HFFc6 (cell line): Measurements from ENCODE around the gene MSANTD2. TPM values are rescaled to one million over a fixed set of nuclear protein-coding genes. Genes with fewer than 3 reads are reported as not detected.

Experiments
- DNase-seq: peaks from one replicate; pipeline ENCODE4 v3.0.0-alpha.2; 2018
- H3K27ac Mint-ChIP-seq: 2 replicates; pipeline ENCODE4 v1.8.0; 2020; ENCODE audit warnings: mild to moderate bottlenecking, mixed read lengths
- H3K27me3 Mint-ChIP-seq: 2 replicates; pipeline ENCODE4 v1.8.0; 2021; ENCODE audit warnings: mild to moderate bottlenecking, moderate library complexity, mixed read lengths; ENCODE audit not compliant: insufficient read depth
- H3K36me3 Mint-ChIP-seq: 2 replicates; pipeline ENCODE4 v1.8.0; 2021; ENCODE audit warnings: low read depth, mixed read lengths
- H3K4me1 Mint-ChIP-seq: 2 replicates; pipeline ENCODE4 v1.8.0; 2020; ENCODE audit warnings: low read depth, mixed read lengths
- H3K4me3 Mint-ChIP-seq: 2 replicates; pipeline ENCODE4 v1.8.0; 2020; ENCODE audit warnings: mild to moderate bottlenecking, moderate library complexity, mixed read lengths
- H3K9me3 Mint-ChIP-seq: 2 replicates; pipeline ENCODE4 v1.8.0; 2020; ENCODE audit warnings: mild to moderate bottlenecking, mixed read lengths
- long read RNA-seq: library from polyadenylated mRNA; unstranded; transcript quantifications from one replicate; pipeline ENCODE4 v2.0.0, GENCODE V29; 2019
- total RNA-seq, 6 experiments: library from RNA; stranded (reverse); fragmentation: NEBNext Ultra II Directional; extraction: Animal tissue kit (Norgen Biotek cat#: 25700); gene quantifications; 2 replicates in 1 of 6; 3 replicates in 5 of 6; pipeline ENCODE4 v1.2.3, GENCODE V29; 2021
- TF ChIP-seq, protein P1 (sequence below): fragments of 200-600 bp; sonication (generic); IDR thresholded peaks from 2 replicates; pipeline ENCODE4 v1.5.0; 2021; ENCODE audit warnings: antibody characterized with exemption, mild to moderate bottlenecking

MSANTD2 gene
- total RNA-seq: 1 to 10 TPM; 4.4 to 7.1 (median 5.8) TPM
- long read RNA-seq, partial matches to known transcripts: 0 of 1 reads
- long read RNA-seq, other reads (novel, unspliced or antisense): 0 of 1 reads

DNA sequence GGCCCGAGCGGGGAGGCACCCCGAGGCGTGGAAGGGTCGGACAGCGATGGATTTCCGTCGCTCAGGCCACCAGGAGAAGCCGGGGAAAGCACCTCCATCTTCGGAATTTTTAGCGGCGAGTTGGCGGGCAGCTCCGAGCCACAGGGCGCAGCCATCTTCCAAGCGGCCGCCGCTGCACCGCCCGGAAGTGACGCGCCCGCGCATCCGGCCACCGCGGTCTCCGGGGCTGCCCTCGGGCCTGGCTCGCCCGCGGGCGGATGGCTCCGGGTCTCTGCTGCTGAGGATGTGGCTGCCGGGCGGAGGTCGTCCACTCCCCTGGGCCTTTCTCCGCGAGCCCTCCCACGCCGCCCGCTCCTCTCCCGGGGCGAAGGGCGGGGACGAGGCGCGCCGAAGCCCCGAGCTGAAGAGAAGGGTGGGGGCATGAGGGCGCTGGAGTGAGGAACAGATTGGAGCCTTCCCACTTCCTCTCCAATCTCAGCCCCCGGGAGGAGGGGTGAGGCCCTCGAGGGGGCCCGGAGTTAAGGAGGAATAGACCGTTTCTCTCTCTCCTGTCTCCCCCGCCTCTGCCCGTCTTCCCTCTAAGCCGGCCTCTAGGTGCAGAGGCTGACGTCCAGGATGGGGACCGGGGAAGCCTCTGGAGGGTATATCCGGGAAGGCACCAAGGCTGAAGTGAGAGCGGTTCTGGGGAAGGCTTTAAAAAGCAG, at the start of gene MSANTD2:
TSS of gene MSANTD2 (minus strand) at position 181 of the 704 bp plus-strand sequence. CDS start at position 155, 26 bp downstream.
- H3K27me3 Mint-ChIP-seq: no peaks in the 10 kb centered on the region
- H3K27ac Mint-ChIP-seq: peak within 1 kb of the TSS; percentile 95
- peak within 1 kb of the TSS; percentile 90 for H3K4me3 Mint-ChIP-seq
- peak; percentile 40 for DNase-seq
- TF ChIP-seq, protein P1, sequence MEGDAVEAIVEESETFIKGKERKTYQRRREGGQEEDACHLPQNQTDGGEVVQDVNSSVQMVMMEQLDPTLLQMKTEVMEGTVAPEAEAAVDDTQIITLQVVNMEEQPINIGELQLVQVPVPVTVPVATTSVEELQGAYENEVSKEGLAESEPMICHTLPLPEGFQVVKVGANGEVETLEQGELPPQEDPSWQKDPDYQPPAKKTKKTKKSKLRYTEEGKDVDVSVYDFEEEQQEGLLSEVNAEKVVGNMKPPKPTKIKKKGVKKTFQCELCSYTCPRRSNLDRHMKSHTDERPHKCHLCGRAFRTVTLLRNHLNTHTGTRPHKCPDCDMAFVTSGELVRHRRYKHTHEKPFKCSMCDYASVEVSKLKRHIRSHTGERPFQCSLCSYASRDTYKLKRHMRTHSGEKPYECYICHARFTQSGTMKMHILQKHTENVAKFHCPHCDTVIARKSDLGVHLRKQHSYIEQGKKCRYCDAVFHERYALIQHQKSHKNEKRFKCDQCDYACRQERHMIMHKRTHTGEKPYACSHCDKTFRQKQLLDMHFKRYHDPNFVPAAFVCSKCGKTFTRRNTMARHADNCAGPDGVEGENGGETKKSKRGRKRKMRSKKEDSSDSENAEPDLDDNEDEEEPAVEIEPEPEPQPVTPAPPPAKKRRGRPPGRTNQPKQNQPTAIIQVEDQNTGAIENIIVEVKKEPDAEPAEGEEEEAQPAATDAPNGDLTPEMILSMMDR: no peak; the same call in 1 of the 2 replicates
- H3K4me1 Mint-ChIP-seq: peaks cover 41% of the 10 kb centered on the region
- H3K36me3 Mint-ChIP-seq: no peaks in the 10 kb centered on the region
- no peaks in the 10 kb centered on the region for H3K9me3 Mint-ChIP-seq

DNA sequence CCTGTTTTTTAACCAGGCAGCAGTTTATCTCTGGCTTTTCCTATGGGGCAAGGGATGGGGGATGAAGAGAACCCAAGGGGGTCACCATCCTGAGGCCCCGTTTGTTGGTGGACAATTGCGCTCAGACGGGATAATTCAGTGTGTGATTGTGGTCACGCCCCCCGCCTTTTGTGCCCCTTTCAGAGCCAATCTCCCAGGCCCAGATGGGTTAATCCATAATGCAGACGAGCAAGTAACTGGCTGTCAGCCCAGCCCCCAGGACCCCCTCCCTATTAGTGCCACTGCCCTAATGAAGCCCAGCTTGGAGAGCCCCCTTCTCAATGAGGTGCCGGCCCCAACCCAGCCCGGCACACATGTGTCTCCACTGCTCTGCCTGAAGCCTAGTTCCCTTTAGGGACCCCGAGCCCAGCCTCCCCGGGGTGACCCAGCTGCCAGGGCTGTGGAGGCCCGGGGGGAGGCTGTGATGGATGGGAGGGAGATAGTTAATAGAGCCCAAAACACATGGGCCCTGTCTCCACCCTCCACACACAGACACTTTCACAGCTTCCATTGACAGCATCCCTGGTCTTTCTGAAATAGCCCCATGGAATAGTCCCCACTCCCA, 46.0 kb upstream of the MSANTD2 start:
- no peak for DNase-seq
- Mint-ChIP-seq H3K9me3 (no peaks in the 10 kb centered on the region), H3K36me3 (no peaks in the 10 kb centered on the region; the same call in 1 of the 2 replicates), H3K27me3 (peaks cover 68% of the 10 kb centered on the region), H3K27ac (no peak overlapping the region), H3K4me3 (no peak overlapping the region), H3K4me1 (0 out of 2 replicates have a peak, but pooled peaks cover 5% of the 10 kb centered on the region)
- TF ChIP-seq, protein P1: no peak

DNA sequence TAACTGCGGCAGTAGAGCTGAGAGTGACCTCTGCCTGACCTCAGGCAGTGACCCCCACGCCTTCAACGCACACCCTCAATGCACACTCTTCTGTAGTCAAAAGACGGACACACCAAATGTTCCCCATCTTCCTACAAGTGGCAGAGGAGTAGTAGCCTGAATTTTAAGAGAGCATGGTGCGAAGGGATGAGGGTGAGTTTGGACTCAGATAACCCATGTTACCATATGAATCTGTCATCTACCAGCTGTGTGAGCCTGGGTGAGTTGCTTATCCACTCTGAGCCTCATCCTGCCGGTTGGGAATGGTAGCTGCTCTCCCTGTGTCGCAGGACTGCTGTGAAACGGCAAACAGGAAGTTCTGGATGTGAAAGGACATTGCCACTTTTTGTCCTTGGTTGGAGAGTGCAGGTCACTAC, 44.5 kb upstream of the MSANTD2 start:
- DNase-seq: no peak
- H3K4me3 Mint-ChIP-seq: no peak overlapping the region
- peaks cover 11% of the 10 kb centered on the region for H3K4me1 Mint-ChIP-seq
- H3K27me3 Mint-ChIP-seq: peaks cover 76% of the 10 kb centered on the region
- TF ChIP-seq, protein P1: no peak
- H3K9me3 Mint-ChIP-seq: no peaks in the 10 kb centered on the region
- peaks cover 4% of the 10 kb centered on the region; the same call in 1 of the 2 replicates for H3K36me3 Mint-ChIP-seq
- no peak overlapping the region for H3K27ac Mint-ChIP-seq

DNA sequence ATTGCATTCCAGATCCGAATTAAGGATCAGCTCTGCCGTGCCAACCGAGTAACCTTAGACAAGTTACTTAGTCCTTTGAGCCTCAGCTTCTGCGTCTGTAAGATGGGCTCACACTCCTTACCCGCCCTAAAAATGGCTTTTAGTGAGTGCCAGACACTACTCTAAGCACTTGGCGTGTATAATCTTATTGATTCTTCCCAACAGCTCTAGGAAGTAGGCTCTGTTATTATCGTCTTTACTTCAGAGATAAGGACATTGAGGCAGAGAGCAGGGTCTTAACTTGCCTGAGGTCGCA, 43.4 kb upstream of the MSANTD2 start:
- peaks cover 72% of the 10 kb centered on the region for H3K27me3 Mint-ChIP-seq
- TF ChIP-seq, protein P1: no peak
- peaks cover 4% of the 10 kb centered on the region; the same call in 1 of the 2 replicates for H3K36me3 Mint-ChIP-seq
- H3K27ac Mint-ChIP-seq: no peak overlapping the region
- peaks cover 11% of the 10 kb centered on the region for H3K4me1 Mint-ChIP-seq
- no peaks in the 10 kb centered on the region for H3K9me3 Mint-ChIP-seq
- no peak for DNase-seq
- H3K4me3 Mint-ChIP-seq: no peak overlapping the region

DNA sequence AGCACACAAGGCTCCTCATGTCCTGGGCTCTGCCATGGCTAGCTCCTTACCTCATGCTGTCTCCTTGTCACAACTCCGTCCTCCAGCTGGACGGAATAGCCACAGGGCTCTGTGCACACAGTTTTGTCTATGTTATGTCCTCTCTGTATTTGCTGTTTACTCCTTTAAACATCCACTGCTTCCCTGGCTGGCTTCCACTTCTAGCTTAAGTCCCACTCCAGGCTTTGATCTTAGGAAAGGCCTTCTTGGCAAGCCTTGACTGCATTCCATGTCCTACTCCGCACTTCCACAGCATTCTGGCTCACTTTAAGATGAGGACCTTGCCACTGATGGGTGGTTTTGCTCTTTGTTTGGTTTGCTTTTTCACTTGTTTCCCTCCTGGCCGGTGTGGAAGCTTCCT, 42.1 kb upstream of the MSANTD2 start:
- H3K27me3 Mint-ChIP-seq: peaks cover 69% of the 10 kb centered on the region
- TF ChIP-seq, protein P1: no peak
- DNase-seq: no peak
- peaks cover 15% of the 10 kb centered on the region for H3K4me1 Mint-ChIP-seq
- no peak overlapping the region for H3K4me3 Mint-ChIP-seq
- H3K36me3 Mint-ChIP-seq: peaks cover 4% of the 10 kb centered on the region; the same call in 1 of the 2 replicates
- H3K27ac Mint-ChIP-seq: no peak overlapping the region
- H3K9me3 Mint-ChIP-seq: no peaks in the 10 kb centered on the region
